ENCODE data around the gene ANG. TPM values are rescaled to one million over a fixed set of nuclear protein-coding genes. Genes with fewer than 3 reads are reported as not detected.
A peak's percentile ranks its signal among the peaks of the same experiment; 100 is the strongest.

ANG gene
- total RNA-seq, 2 experiments from 2014 or later, result 0.27 to 0.92 TPM

DNA sequence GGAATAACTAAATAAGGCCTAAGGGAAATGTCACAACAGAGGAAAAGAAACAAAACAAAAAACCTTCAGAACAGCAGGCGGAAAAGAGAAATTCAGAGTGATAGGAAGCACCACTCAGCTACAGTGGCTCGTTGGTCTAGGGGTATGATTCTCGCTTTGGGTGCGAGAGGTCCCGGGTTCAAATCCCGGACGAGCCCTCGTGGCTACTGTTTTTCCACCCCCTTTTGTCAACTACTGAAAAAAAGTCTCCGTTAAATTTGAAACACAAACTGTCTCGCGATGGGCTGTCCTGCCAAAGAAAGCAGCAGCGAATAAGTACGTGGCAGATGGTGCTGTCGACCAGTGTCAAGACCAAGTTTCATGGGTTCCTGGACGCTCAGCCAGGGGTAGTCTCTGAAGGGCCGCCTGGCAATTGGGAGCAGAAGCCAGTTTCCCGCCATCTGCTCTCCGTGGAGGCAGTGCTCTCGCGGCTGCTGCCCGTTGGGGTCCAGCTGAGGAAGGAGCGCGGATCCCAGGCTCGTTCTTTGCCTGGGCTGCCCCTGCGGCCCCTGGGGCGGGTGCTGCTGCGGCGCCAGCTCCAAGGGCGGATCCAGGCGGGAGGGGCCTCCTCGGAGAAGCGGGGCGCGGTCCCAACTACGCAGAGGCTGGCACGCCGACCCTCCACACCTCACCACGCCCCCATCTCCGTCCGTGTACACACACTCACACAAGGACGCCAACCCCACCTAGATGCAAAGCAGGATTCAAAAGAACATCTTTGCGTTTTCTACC is 4.5 kb upstream of the ANG start, which contains the start of gene RNASE4:
Gene RNASE4, plus strand, starts transcription at position 670 of the 771 bp plus-strand sequence. CDS start 14,812 bp downstream, outside the sequence.
- peak; percentile 68 to 90 (median 78) for DNase-seq
- peaks cover 5% of the 10 kb centered on the region for H3K4me1 Mint-ChIP-seq (ENCODE audit: low read depth)
- Histone ChIP-seq H3K9me3 (ENCODE audit: control insufficient read depth in 1 of 2, insufficient read depth in 1 of 2, low read length in 2 of 2) (no peaks in the 10 kb centered on the region), H3K36me3 (ENCODE audit: insufficient read depth, low read length) (no peaks in the 10 kb centered on the region), H3K4me3 (ENCODE audit: low read length) (peak within 1 kb of the TSS; percentile 79), H3K4me1 (ENCODE audit: insufficient read depth, low read length) (peaks cover 53% of the 10 kb centered on the region), H3K27me3 (ENCODE audit: control insufficient read depth in 1 of 2, insufficient read depth in 2 of 2, low read length in 2 of 2) (no peaks in the 10 kb centered on the region), H3K27ac (ENCODE audit: low read depth in 1 of 2, low read length in 2 of 2) (peak within 1 kb of the TSS; percentile 94 to 95)
- no peak within 1 kb of the TSS for H3K27ac Mint-ChIP-seq
- CTCF ChIA-PET, result interaction anchor here (0.9 to 3.2 kb wide), 6 partner anchors 21 to 356 kb away, joined by 4 to 14 read pairs (median 6); no protein-coding TSS in a partner anchor
- TF ChIP-seq, protein P1, sequence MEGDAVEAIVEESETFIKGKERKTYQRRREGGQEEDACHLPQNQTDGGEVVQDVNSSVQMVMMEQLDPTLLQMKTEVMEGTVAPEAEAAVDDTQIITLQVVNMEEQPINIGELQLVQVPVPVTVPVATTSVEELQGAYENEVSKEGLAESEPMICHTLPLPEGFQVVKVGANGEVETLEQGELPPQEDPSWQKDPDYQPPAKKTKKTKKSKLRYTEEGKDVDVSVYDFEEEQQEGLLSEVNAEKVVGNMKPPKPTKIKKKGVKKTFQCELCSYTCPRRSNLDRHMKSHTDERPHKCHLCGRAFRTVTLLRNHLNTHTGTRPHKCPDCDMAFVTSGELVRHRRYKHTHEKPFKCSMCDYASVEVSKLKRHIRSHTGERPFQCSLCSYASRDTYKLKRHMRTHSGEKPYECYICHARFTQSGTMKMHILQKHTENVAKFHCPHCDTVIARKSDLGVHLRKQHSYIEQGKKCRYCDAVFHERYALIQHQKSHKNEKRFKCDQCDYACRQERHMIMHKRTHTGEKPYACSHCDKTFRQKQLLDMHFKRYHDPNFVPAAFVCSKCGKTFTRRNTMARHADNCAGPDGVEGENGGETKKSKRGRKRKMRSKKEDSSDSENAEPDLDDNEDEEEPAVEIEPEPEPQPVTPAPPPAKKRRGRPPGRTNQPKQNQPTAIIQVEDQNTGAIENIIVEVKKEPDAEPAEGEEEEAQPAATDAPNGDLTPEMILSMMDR (IDR thresholded peaks at IDR 0.05), result no peak
- ATAC-seq (ENCODE audit: poor library complexity), result peak; percentile 23
- intact Hi-C loops (cut with DNase I, micrococcal nuclease), result loop anchor here (1.0 to 5.0 kb wide), 9 partner anchors 7 to 342 kb away; partner anchors contain the start of genes OSGEP (in 2 of the 2), PARP2 (in 2 of the 2), APEX1 (in 1 of the 2) and PIP4P1 (in 1 of the 2)
- H3K36me3 Mint-ChIP-seq (ENCODE audit: low read depth), result peaks cover 4% of the 10 kb centered on the region
- no peaks in the 10 kb centered on the region for H3K9me3 Mint-ChIP-seq
- H3K4me3 Mint-ChIP-seq, result no peak within 1 kb of the TSS
- peaks cover 7% of the 10 kb centered on the region for H3K27me3 Mint-ChIP-seq
- POLR2A ChIA-PET, result interaction anchor here (0.6 to 5.1 kb wide), 17 partner anchors 16 to 356 kb away, joined by 3 to 85 read pairs (median 5); partner anchors contain the start of genes APEX1, NDRG2, OSGEP and PARP2

GRCh38 chr14:20684662-20685456 is 3.7 kb upstream of the ANG start:
- H3K36me3 ChIP-seq (ENCODE audit: insufficient read depth, low read length), result no peaks in the 10 kb centered on the region
- intact Hi-C loops (cut with DNase I, micrococcal nuclease), result loop anchor here (1.0 to 5.0 kb wide), 6 partner anchors 53 to 343 kb away; partner anchors contain the start of genes OSGEP (in 1 of the 2), PARP2 (in 1 of the 2), PIP4P1 (in 1 of the 2) and TEP1 (in 1 of the 2)
- H3K27me3 ChIP-seq (ENCODE audit: control insufficient read depth in 1 of 2, insufficient read depth in 2 of 2, low read length in 2 of 2), result no peaks in the 10 kb centered on the region
- TF ChIP-seq, protein P1 (IDR thresholded peaks at IDR 0.05), result no peak
- H3K27ac Mint-ChIP-seq, result no peak overlapping the region
- DNase-seq, result no peak
- H3K4me1 ChIP-seq (ENCODE audit: insufficient read depth, low read length), result peaks cover 48% of the 10 kb centered on the region
- H3K36me3 Mint-ChIP-seq (ENCODE audit: low read depth), result peaks cover 4% of the 10 kb centered on the region
- CTCF ChIA-PET, result interaction anchor here (0.7 to 3.2 kb wide), 6 partner anchors 54 to 357 kb away, joined by 3 to 14 read pairs (median 4); no protein-coding TSS in a partner anchor
- ATAC-seq (ENCODE audit: poor library complexity), result no peak
- peak overlapping the region in 1 of 2 donors; percentile 95 for H3K27ac ChIP-seq (ENCODE audit: low read depth in 1 of 2, low read length in 2 of 2)
- POLR2A ChIA-PET, result interaction anchor here (0.7 to 5.1 kb wide), 11 partner anchors 17 to 353 kb away, joined by 3 to 85 read pairs (median 35); partner anchors contain the start of genes APEX1, NDRG2, OSGEP and PARP2
- H3K4me1 Mint-ChIP-seq (ENCODE audit: low read depth), result peaks cover 5% of the 10 kb centered on the region
- no peak overlapping the region for H3K4me3 Mint-ChIP-seq
- H3K9me3 ChIP-seq (ENCODE audit: control insufficient read depth in 1 of 2, insufficient read depth in 1 of 2, low read length in 2 of 2), result no peaks in the 10 kb centered on the region
- peak overlapping the region; percentile 79 for H3K4me3 ChIP-seq (ENCODE audit: low read length)
- H3K9me3 Mint-ChIP-seq, result no peaks in the 10 kb centered on the region
- peaks cover 7% of the 10 kb centered on the region for H3K27me3 Mint-ChIP-seq

All from CD4-positive, alpha-beta T cell (primary cell).